Loucy (cell line): ENCODE data around the gene HHLA2.

Experiments used
- H2AFZ ChIP-seq: fragments of 200-600 bp; sonication (generic); 2 replicates; pipeline ENCODE4 v1.6.0; 2016; ENCODE audit warnings: antibody characterized with exemption, mild to moderate bottlenecking, low read length, moderate library complexity
- H3F3A ChIP-seq: fragments of 200-600 bp; 2 replicates; pipeline ENCODE4 v1.6.0; 2016; ENCODE audit warnings: antibody characterized with exemption, low read depth, mild to moderate bottlenecking
- H3K27me3 ChIP-seq: fragments of 200-600 bp; sonication (generic); 2 replicates; pipeline ENCODE4 v1.6.1; 2014; ENCODE audit warnings: low read length, mild to moderate bottlenecking; ENCODE audit not compliant: insufficient read depth, poor library complexity, severe bottlenecking
- H3K36me3 ChIP-seq: fragments of 200-600 bp; sonication (generic); 2 replicates; pipeline ENCODE4 v1.6.1; 2016; ENCODE audit warnings: low read length; ENCODE audit not compliant: insufficient read depth
- H3K4me1 ChIP-seq: fragments of 200-600 bp; sonication (generic); 2 replicates; pipeline ENCODE4 v1.5.1; 2014; ENCODE audit warnings: low read length, mild to moderate bottlenecking; ENCODE audit not compliant: insufficient read depth, poor library complexity, severe bottlenecking
- H3K4me2 ChIP-seq: fragments of 200-600 bp; sonication (generic); 2 replicates; pipeline ENCODE4 v1.6.0; 2014; ENCODE audit warnings: antibody characterized with exemption, low read length, low read depth, mild to moderate bottlenecking; ENCODE audit not compliant: poor library complexity, severe bottlenecking
- H3K4me3 ChIP-seq: fragments of 200-600 bp; sonication (generic); 2 replicates; pipeline ENCODE4 v1.5.1; 2014; ENCODE audit warnings: low read length, mild to moderate bottlenecking, mixed read lengths; ENCODE audit not compliant: poor library complexity, severe bottlenecking
- H3K79me2 ChIP-seq: fragments of 200-600 bp; sonication (generic); 2 replicates; pipeline ENCODE4 v1.6.1; 2014; ENCODE audit warnings: low read length; ENCODE audit not compliant: insufficient read depth
- H3K9ac ChIP-seq: fragments of 200-600 bp; sonication (generic); 2 replicates; pipeline ENCODE4 v1.6.0; 2014; ENCODE audit warnings: mild to moderate bottlenecking, low read depth, low read length, moderate library complexity; ENCODE audit not compliant: poor library complexity, severe bottlenecking
- H3K9me2 ChIP-seq: fragments of 200-600 bp; sonication (generic); replicated peaks from 2 replicates; pipeline ENCODE4 v1.6.1; 2016; ENCODE audit warnings: low read depth, low read length, mixed read lengths
- H3K9me3 ChIP-seq: fragments of 200-600 bp; sonication (generic); 2 replicates; pipeline ENCODE4 v1.6.1; 2014; ENCODE audit warnings: mild to moderate bottlenecking, antibody characterized with exemption, low read length, low read depth; ENCODE audit not compliant: insufficient read depth
- H4K20me1 ChIP-seq: fragments of 200-600 bp; sonication (generic); 2 replicates; pipeline ENCODE4 v1.6.0; 2014; ENCODE audit warnings: antibody characterized with exemption, low read length, mild to moderate bottlenecking; ENCODE audit not compliant: insufficient read depth, poor library complexity, severe bottlenecking
- EZH2phosphoT487 ChIP-seq: fragments of 200-600 bp; IDR thresholded peaks from 2 replicates; pipeline ENCODE4 v1.6.1; 2018; ENCODE audit warnings: antibody characterized with exemption, mild to moderate bottlenecking, moderate library complexity, borderline replicate concordance
- TF ChIP-seq, protein P1 (sequence below): fragments of 200-600 bp; sonication (generic); conservative IDR thresholded peaks from 2 replicates; pipeline ENCODE4 v1.5.1; 2014; ENCODE audit warnings: mild to moderate bottlenecking, antibody characterized with exemption, low read length

HHLA2 gene

GRCh38 chr3:108296239-108296638 is at the start of gene HHLA2:
HHLA2 (plus strand) TSS chr3:108296548; CDS start chr3:108351814, 55,266 bp downstream.
- H3K27me3 ChIP-seq = no peaks in the 10 kb centered on the region
- no peaks in the 10 kb centered on the region for H3K9me3 ChIP-seq
- no peak within 1 kb of the TSS for H3K4me2 ChIP-seq
- H3F3A ChIP-seq = no peaks in the 10 kb centered on the region
- no peaks in the 10 kb centered on the region for H3K36me3 ChIP-seq
- no peak for TF ChIP-seq EZH2phosphoT487
- TF ChIP-seq, protein P1, sequence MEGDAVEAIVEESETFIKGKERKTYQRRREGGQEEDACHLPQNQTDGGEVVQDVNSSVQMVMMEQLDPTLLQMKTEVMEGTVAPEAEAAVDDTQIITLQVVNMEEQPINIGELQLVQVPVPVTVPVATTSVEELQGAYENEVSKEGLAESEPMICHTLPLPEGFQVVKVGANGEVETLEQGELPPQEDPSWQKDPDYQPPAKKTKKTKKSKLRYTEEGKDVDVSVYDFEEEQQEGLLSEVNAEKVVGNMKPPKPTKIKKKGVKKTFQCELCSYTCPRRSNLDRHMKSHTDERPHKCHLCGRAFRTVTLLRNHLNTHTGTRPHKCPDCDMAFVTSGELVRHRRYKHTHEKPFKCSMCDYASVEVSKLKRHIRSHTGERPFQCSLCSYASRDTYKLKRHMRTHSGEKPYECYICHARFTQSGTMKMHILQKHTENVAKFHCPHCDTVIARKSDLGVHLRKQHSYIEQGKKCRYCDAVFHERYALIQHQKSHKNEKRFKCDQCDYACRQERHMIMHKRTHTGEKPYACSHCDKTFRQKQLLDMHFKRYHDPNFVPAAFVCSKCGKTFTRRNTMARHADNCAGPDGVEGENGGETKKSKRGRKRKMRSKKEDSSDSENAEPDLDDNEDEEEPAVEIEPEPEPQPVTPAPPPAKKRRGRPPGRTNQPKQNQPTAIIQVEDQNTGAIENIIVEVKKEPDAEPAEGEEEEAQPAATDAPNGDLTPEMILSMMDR = no peak
- no peaks in the 10 kb centered on the region for H3K9me2 ChIP-seq
- H3K4me3 ChIP-seq = no peak within 1 kb of the TSS
- H2AFZ ChIP-seq = no peak within 1 kb of the TSS
- peaks cover 17% of the 10 kb centered on the region for H3K4me1 ChIP-seq
- no peak within 1 kb of the TSS for H3K9ac ChIP-seq
- H3K79me2 ChIP-seq = no peaks in the 10 kb centered on the region
- H4K20me1 ChIP-seq = no peaks in the 10 kb centered on the region

GRCh38 chr3:108250626-108251025 is 45.7 kb upstream of the HHLA2 start:
- no peaks in the 10 kb centered on the region for H4K20me1 ChIP-seq
- H3K4me3 ChIP-seq = no peak overlapping the region
- H3K9me3 ChIP-seq = no peaks in the 10 kb centered on the region
- no peak for TF ChIP-seq EZH2phosphoT487
- TF ChIP-seq, protein P1 = no peak
- no peaks in the 10 kb centered on the region for H3K36me3 ChIP-seq
- no peaks in the 10 kb centered on the region for H3F3A ChIP-seq
- no peak overlapping the region for H2AFZ ChIP-seq
- H3K79me2 ChIP-seq = no peaks in the 10 kb centered on the region
- no peaks in the 10 kb centered on the region for H3K27me3 ChIP-seq
- no peak overlapping the region for H3K4me2 ChIP-seq
- no peak overlapping the region for H3K9ac ChIP-seq
- H3K9me2 ChIP-seq = no peaks in the 10 kb centered on the region
- peaks cover 7% of the 10 kb centered on the region for H3K4me1 ChIP-seq

GRCh38 chr3:108251265-108251664 is 45.1 kb upstream of the HHLA2 start:
- Histone ChIP-seq H3K79me2 (no peaks in the 10 kb centered on the region), H3K9me2 (no peaks in the 10 kb centered on the region), H3K4me2 (no peak overlapping the region), H3F3A (no peaks in the 10 kb centered on the region), H3K4me3 (no peak overlapping the region), H3K4me1 (peaks cover 7% of the 10 kb centered on the region), H3K27me3 (no peaks in the 10 kb centered on the region), H3K9me3 (no peaks in the 10 kb centered on the region), H3K9ac (no peak overlapping the region), H3K36me3 (no peaks in the 10 kb centered on the region), H2AFZ (no peak overlapping the region), H4K20me1 (no peaks in the 10 kb centered on the region)
- TF ChIP-seq, protein P1 = no peak
- TF ChIP-seq EZH2phosphoT487 = no peak
